ENCODE measurements around the gene CARD19.

GRCh38 chr9:93123561-93124283 is 27.7 kb downstream of the CARD19 start:
- TF ChIP-seq CTCF (optimal IDR thresholded peaks at IDR 0.05 in 1 of 3, IDR thresholded peaks at IDR 0.05 in 1 of 3, conservative IDR thresholded peaks at IDR 0.05 in 1 of 3; ENCODE audit: extremely low read depth in 1 of 3, insufficient read depth in 2 of 3, low read length in 3 of 3) (no peak), EZH2 (IDR thresholded peaks at IDR 0.05; ENCODE audit: low read length) (no peak)
